GM19372 (cell line): ENCODE results near the gene CDK14.
A peak's percentile ranks its signal among the peaks of the same experiment; 100 is the strongest.

ENCODE experiments used
- ATAC-seq: cut with Tn5 transposase; IDR thresholded peaks from one replicate; pipeline ENCODE4 v1.9.1; 2021; ENCODE audit warnings: mild to moderate bottlenecking, low read depth, moderate library complexity; ENCODE audit not compliant: unreplicated experiment

Gene CDK14

GRCh38 chr7:91066627-91067026 is 470.5 kb downstream of the CDK14 start:
- ATAC-seq: no peak

- ATAC-seq: no peak
Observed at GRCh38 chr7:91067242-91067641, 471.1 kb downstream of the CDK14 start.

GRCh38 chr7:91068136-91068795 is 472.1 kb downstream of the CDK14 start:
- no peak for ATAC-seq

- no peak for ATAC-seq
Observed at GRCh38 chr7:91069146-91069545, 473.0 kb downstream of the CDK14 start.

- no peak for ATAC-seq
Observed at GRCh38 chr7:91079487-91079886, 483.4 kb downstream of the CDK14 start.

GRCh38 chr7:91080351-91080750 is 484.2 kb downstream of the CDK14 start:
- no peak for ATAC-seq

- no peak for ATAC-seq
Observed at GRCh38 chr7:91082038-91082437, 485.9 kb downstream of the CDK14 start.

- no peak for ATAC-seq
Observed at GRCh38 chr7:91082852-91083495, 486.9 kb downstream of the CDK14 start.

- no peak for ATAC-seq
Observed at GRCh38 chr7:91083855-91084644, 487.9 kb downstream of the CDK14 start.

- no peak for ATAC-seq
Observed at GRCh38 chr7:91085175-91085574, 489.1 kb downstream of the CDK14 start.

- no peak for ATAC-seq
Observed at GRCh38 chr7:91086200-91086599, 490.1 kb downstream of the CDK14 start.

- no peak for ATAC-seq
Observed at GRCh38 chr7:91088156-91088555, 492.0 kb downstream of the CDK14 start.

GRCh38 chr7:91088691-91089090 is 492.6 kb downstream of the CDK14 start:
- no peak for ATAC-seq

- peak; percentile 56 for ATAC-seq
Observed at GRCh38 chr7:91089382-91089963, 493.4 kb downstream of the CDK14 start.

GRCh38 chr7:91090684-91091083 is 494.6 kb downstream of the CDK14 start:
- ATAC-seq: no peak

GRCh38 chr7:91091631-91092030 is 495.5 kb downstream of the CDK14 start:
- ATAC-seq: no peak

- ATAC-seq: no peak
Observed at GRCh38 chr7:91093181-91093580, 497.1 kb downstream of the CDK14 start.

GRCh38 chr7:91098566-91098965 is 502.4 kb downstream of the CDK14 start:
- ATAC-seq: no peak

- no peak for ATAC-seq
Observed at GRCh38 chr7:91103363-91103762, 507.2 kb downstream of the CDK14 start.

GRCh38 chr7:91107460-91107859 is 511.3 kb downstream of the CDK14 start:
- no peak for ATAC-seq

GRCh38 chr7:91109200-91109599 is 513.1 kb downstream of the CDK14 start:
- ATAC-seq: no peak
